GM06990 (cell line): Measurements from ENCODE around the gene NPHS1.
A peak's percentile ranks its signal among the peaks of the same experiment; 100 is the strongest.

Experiments
- DNase-seq: peaks from one replicate; pipeline ENCODE4 v3.0.0-alpha.2; 2011; ENCODE audit not compliant: insufficient read length; ENCODE audit errors: extremely low read depth
- H3K27me3 ChIP-seq: replicated peaks from 2 replicates; pipeline ENCODE4 v1.6.0; 2011; ENCODE audit warnings: low read length; ENCODE audit not compliant: control insufficient read depth, insufficient read depth
- H3K36me3 ChIP-seq: 2 replicates; pipeline ENCODE4 v1.5.1; 2011; ENCODE audit warnings: low read length; ENCODE audit not compliant: control insufficient read depth, insufficient read depth
- H3K4me3 ChIP-seq: replicated peaks from 2 replicates; pipeline ENCODE4 v1.5.1; 2011; ENCODE audit warnings: low read depth, mild to moderate bottlenecking, control low read depth, low read length
- CTCF ChIP-seq: IDR thresholded peaks from 2 replicates; pipeline ENCODE4 v1.5.1; 2011; ENCODE audit warnings: low read length, control low read depth, mild to moderate bottlenecking, inconsistent platforms; ENCODE audit not compliant: insufficient read depth, poor library complexity, severe bottlenecking

The NPHS1 gene

GRCh38 chr19:35791814-35792279, 60.5 kb downstream of the NPHS1 start:
- no peaks in the 10 kb centered on the region for H3K36me3 ChIP-seq
- H3K4me3 ChIP-seq: no peak overlapping the region
- no peak for TF ChIP-seq CTCF
- no peaks in the 10 kb centered on the region for H3K27me3 ChIP-seq
- no peak for DNase-seq

GRCh38 chr19:35790981-35791813, 61.1 kb downstream of the NPHS1 start:
- no peaks in the 10 kb centered on the region for H3K36me3 ChIP-seq
- TF ChIP-seq CTCF: peak; percentile 42
- H3K4me3 ChIP-seq: no peak overlapping the region
- DNase-seq: no peak
- H3K27me3 ChIP-seq: no peaks in the 10 kb centered on the region

GRCh38 chr19:35789978-35790944, 62.0 kb downstream of the NPHS1 start:
- Histone ChIP-seq H3K4me3 (no peak overlapping the region), H3K27me3 (no peaks in the 10 kb centered on the region), H3K36me3 (no peaks in the 10 kb centered on the region)
- DNase-seq: no peak
- no peak for TF ChIP-seq CTCF

- no peak for TF ChIP-seq CTCF
Measured at GRCh38 chr19:35789195-35789977, 62.9 kb downstream of the NPHS1 start.

GRCh38 chr19:35788205-35788960, 63.9 kb downstream of the NPHS1 start:
- no peak for TF ChIP-seq CTCF
- no peak for DNase-seq
- H3K27me3 ChIP-seq: no peaks in the 10 kb centered on the region
- H3K36me3 ChIP-seq: no peaks in the 10 kb centered on the region
- no peak overlapping the region for H3K4me3 ChIP-seq

More at GRCh38 chr19:35789195-35789977, 62.9 kb downstream of the NPHS1 start:
- DNase-seq: no peak
- Histone ChIP-seq H3K27me3 (no peaks in the 10 kb centered on the region), H3K36me3 (no peaks in the 10 kb centered on the region), H3K4me3 (no peak overlapping the region)
